Thoracic aorta (tissue), 2 donors: ENCODE results near the gene ILKAP. TPM values are rescaled to one million over a fixed set of nuclear protein-coding genes. Genes with fewer than 3 reads are reported as not detected.

Experiments
- ATAC-seq: fragments of 150-250 bp; one replicate; pipeline ENCODE4 v1.8.0; 2017; ENCODE audit warnings: low read depth; ENCODE audit not compliant: insufficient number of reproducible peaks, low FRiP score
- DNase-seq: peaks from one replicate; pipeline ENCODE4 v3.0.0-alpha.2; 2020; ENCODE audit warnings: low spot score
- H3K27ac ChIP-seq, 2 donors: fragments of 200-600 bp; sonication (generic); 1 replicate in 1 of 2; 2 replicates in 1 of 2; pipeline ENCODE4 v1.5.1; 2016; ENCODE audit warnings: mild to moderate bottlenecking in 2 of 2, moderate library complexity in 2 of 2
- H3K27me3 ChIP-seq: fragments of 200-600 bp; sonication (generic); replicated peaks from 2 replicates; pipeline ENCODE4 v1.6.0; 2016; ENCODE audit warnings: mild to moderate bottlenecking; ENCODE audit not compliant: insufficient read depth
- H3K36me3 ChIP-seq: fragments of 200-600 bp; sonication (generic); one replicate; pipeline ENCODE4 v1.5.1; 2016
- H3K4me1 ChIP-seq, 2 donors: fragments of 200-600 bp; sonication (generic); 1 replicate in 1 of 2; 2 replicates in 1 of 2; pipeline versions ENCODE4 v1.5.1 to v1.6.0; 2016; ENCODE audit warnings: low read depth in 2 of 2, mild to moderate bottlenecking in 1 of 2; ENCODE audit not compliant: control insufficient read depth in 1 of 2
- H3K4me3 ChIP-seq: fragments of 200-600 bp; sonication (generic); 2 replicates; pipeline ENCODE4 v1.5.1; 2016; ENCODE audit warnings: mild to moderate bottlenecking
- H3K9me3 ChIP-seq: fragments of 200-600 bp; sonication (generic); 2 replicates; pipeline ENCODE4 v1.5.1; 2016
- CTCF ChIP-seq: fragments of 200-600 bp; sonication (generic); IDR thresholded peaks from one replicate; pipeline ENCODE4 v1.5.1; 2019; ENCODE audit warnings: antibody characterized with exemption
- total RNA-seq, 2 donors: library from RNA; depleted of rRNA; stranded (reverse); fragments of >200 nt; gene quantifications; one replicate each; pipeline versions ENCODE4 v1.1.0 to v1.2.3, GENCODE V29; 2016

ILKAP gene
- total RNA-seq, 2 donors from 2014 or later, result 28.6 to 58.0 TPM

GRCh38 chr2:238152771-238153688 lies 50.5 kb downstream of the ILKAP start:
- no peak for TF ChIP-seq CTCF
- ATAC-seq (no peak), DNase-seq (no peak)
- Histone ChIP-seq H3K9me3 (no peaks in the 10 kb centered on the region), H3K36me3 (no peaks in the 10 kb centered on the region), H3K27ac (no peak overlapping the region), H3K4me1 (peaks cover 0 to 14% of the 10 kb centered on the region in 2 donors), H3K4me3 (no peak overlapping the region), H3K27me3 (no peaks in the 10 kb centered on the region)

- Histone ChIP-seq H3K4me1 (peaks cover 0 to 13% of the 10 kb centered on the region in 2 donors), H3K36me3 (no peaks in the 10 kb centered on the region), H3K9me3 (no peaks in the 10 kb centered on the region), H3K27me3 (no peaks in the 10 kb centered on the region), H3K27ac (no peak overlapping the region), H3K4me3 (no peak overlapping the region)
- no peak for ATAC-seq
- TF ChIP-seq CTCF, result no peak
- DNase-seq, result no peak
These were observed 51.8 kb downstream of the ILKAP start for GRCh38 chr2:238151628-238152235.

GRCh38 chr2:238151205-238151604 lies 52.3 kb downstream of the ILKAP start:
- Histone ChIP-seq H3K4me3 (no peak overlapping the region), H3K4me1 (peaks cover 0 to 13% of the 10 kb centered on the region in 2 donors), H3K27ac (no peak overlapping the region), H3K36me3 (no peaks in the 10 kb centered on the region), H3K27me3 (no peaks in the 10 kb centered on the region), H3K9me3 (no peaks in the 10 kb centered on the region)
- DNase-seq (no peak), ATAC-seq (no peak)
- TF ChIP-seq CTCF, result no peak

- DNase-seq, result no peak
- Histone ChIP-seq H3K27ac (no peak overlapping the region), H3K4me3 (no peak overlapping the region), H3K9me3 (no peaks in the 10 kb centered on the region), H3K36me3 (no peaks in the 10 kb centered on the region), H3K27me3 (no peaks in the 10 kb centered on the region), H3K4me1 (peaks cover 0 to 12% of the 10 kb centered on the region in 2 donors)
- no peak for ATAC-seq
- no peak for TF ChIP-seq CTCF
These were observed 52.8 kb downstream of the ILKAP start for GRCh38 chr2:238150686-238151085.

GRCh38 chr2:238149841-238150572 lies 53.5 kb downstream of the ILKAP start:
- Histone ChIP-seq H3K4me1 (peaks cover 0 to 5% of the 10 kb centered on the region in 2 donors), H3K9me3 (no peaks in the 10 kb centered on the region), H3K27me3 (no peaks in the 10 kb centered on the region), H3K36me3 (no peaks in the 10 kb centered on the region), H3K27ac (no peak overlapping the region), H3K4me3 (no peak overlapping the region)
- no peak for ATAC-seq
- TF ChIP-seq CTCF, result no peak
- DNase-seq, result no peak
